K562 (cell line): ENCODE data around the gene GFOD2. TPM values are rescaled to one million over a fixed set of nuclear protein-coding genes. Genes with fewer than 3 reads are reported as not detected.

Experiments
- ATAC-seq: fragments of 200-7000 bp; cut with Tn5 transposase; 3 replicates; pipeline ENCODE4 v1.9.1; 2020; ENCODE audit warnings: moderate library complexity
- BruUV-seq: library from RNA; stranded (reverse); fragments of 400-500 nt; replicated peaks from 2 replicates; lab custom pipeline; 2021; lab: Mats Ljungman, UMichigan
- CTCF ChIA-PET: fragments of 300-600 bp; formaldehyde crosslinking; extraction: SDS; loops from one replicate; lab custom pipeline; 2021; ENCODE audit warnings: low intra/inter-chr PET ratio; lab: Yijun Ruan, JAX
- POLR2A ChIA-PET: fragments of 300-600, 350-650 bp; sonication (Branson Sonifier 250); formaldehyde crosslinking; extraction: SDS; loops from one replicate; lab custom pipeline; 2021; ENCODE audit warnings: antibody characterized with exemption, inconsistent platforms; lab: Yijun Ruan, JAX
- DNase-seq, 4 experiments: peaks; one replicate each; pipeline versions ENCODE4 v3.0.0 to v3.0.0-alpha.2; 2011 to 2018; ENCODE audit warnings: low spot score in 3 of 4, mixed read lengths in 3 of 4; ENCODE audit errors: extremely low read depth in 1 of 4
- FAIRE-seq: peaks from 2 replicates; lab custom pipeline; 2011; peaks lifted over from hg19 to GRCh38; lab: Jason Lieb, UNC
- H2AFZ ChIP-seq: 2 replicates; pipeline ENCODE4 v1.6.0; 2011; ENCODE audit warnings: low read depth, low read length, control low read depth, inconsistent platforms
- H3K27ac ChIP-seq: fragments of 200-600 bp; 3 replicates; pipeline ENCODE4 v1.8.0; 2011; ENCODE audit warnings: low read depth, mild to moderate bottlenecking, control low read depth, inconsistent platforms, low read length, moderate library complexity, mixed read lengths; ENCODE audit errors: extremely low read depth
- H3K27me3 ChIP-seq, 2 experiments: fragments of 300-600 bp in 1 of 2; 2 replicates in 1 of 2; 3 replicates in 1 of 2; pipeline versions ENCODE4 v1.6.0 to v1.8.0; 2011; ENCODE audit warnings: inconsistent platforms in 2 of 2, low read length in 2 of 2, mild to moderate bottlenecking in 1 of 2, mixed read lengths in 1 of 2, moderate library complexity in 1 of 2; ENCODE audit not compliant: control insufficient read depth in 2 of 2, insufficient read depth in 2 of 2
- H3K36me3 ChIP-seq: fragments of 300-600 bp; 3 replicates; pipeline ENCODE4 v1.8.0; 2011; ENCODE audit warnings: mild to moderate bottlenecking, low read length, inconsistent platforms; ENCODE audit not compliant: control insufficient read depth, insufficient read depth
- H3K4me1 ChIP-seq, 2 experiments: fragments of 200-600 bp in 1 of 2; replicated peaks in 1 of 2; 2 replicates in 1 of 2; 3 replicates in 1 of 2; pipeline versions ENCODE4 v1.5.1 to v1.8.0; 2011; ENCODE audit warnings: inconsistent platforms in 2 of 2, low read length in 2 of 2, mild to moderate bottlenecking in 1 of 2, mixed read lengths in 1 of 2, moderate library complexity in 1 of 2; ENCODE audit not compliant: control insufficient read depth in 2 of 2, insufficient read depth in 2 of 2
- H3K4me2 ChIP-seq: 2 replicates; pipeline ENCODE4 v1.6.1; 2011; ENCODE audit warnings: low read length, control low read depth, inconsistent platforms, mixed read lengths; ENCODE audit not compliant: insufficient read depth
- H3K4me3 ChIP-seq: fragments of 200-600 bp; sonication (generic), shearing (Covaris generic); 2 replicates; pipeline ENCODE4 v1.5.1; 2016; ENCODE audit warnings: control low read depth, inconsistent platforms
- H3K79me2 ChIP-seq: fragments of 200-600 bp; 3 replicates; pipeline ENCODE4 v1.8.0; 2011; ENCODE audit warnings: low read length, inconsistent platforms; ENCODE audit not compliant: control insufficient read depth, insufficient read depth
- H3K9ac ChIP-seq, 2 experiments: 2 replicates each; pipeline versions ENCODE4 v1.6.0 to v1.6.1; 2011; ENCODE audit warnings: low read depth in 2 of 2, low read length in 2 of 2, control low read depth in 1 of 2, inconsistent platforms in 1 of 2, mild to moderate bottlenecking in 1 of 2, mixed read lengths in 1 of 2; ENCODE audit not compliant: insufficient read depth in 1 of 2
- H3K9me1 ChIP-seq: one replicate; pipeline ENCODE4 v1.6.0; 2011; ENCODE audit warnings: inconsistent platforms, mild to moderate bottlenecking, low read length, moderate library complexity; ENCODE audit not compliant: control insufficient read depth, insufficient read depth
- H3K9me3 ChIP-seq: replicated peaks from 2 replicates; pipeline ENCODE4 v1.5.1; 2011; ENCODE audit warnings: low read depth, low read length, inconsistent platforms; ENCODE audit not compliant: control insufficient read depth, insufficient read depth
- H4K20me1 ChIP-seq: replicated peaks from 2 replicates; pipeline ENCODE4 v1.6.1; 2011; ENCODE audit warnings: low read length, inconsistent platforms, mixed read lengths; ENCODE audit not compliant: control insufficient read depth, insufficient read depth
- BACH1 ChIP-seq: fragments of 200-800 bp; sonication (Bioruptor generic); IDR thresholded peaks from 2 replicates; pipeline ENCODE4 v1.6.1; 2016; ENCODE audit warnings: missing genetic modification characterization, missing compliant biosample characterization
- HCFC1 ChIP-seq: IDR thresholded peaks from 2 replicates; pipeline ENCODE4 v1.6.1; 2012; ENCODE audit warnings: low read depth, low read length, improper control_type of control experiment
- KDM5B ChIP-seq: fragments of 200-600 bp; sonication (generic); IDR thresholded peaks from 2 replicates; pipeline ENCODE4 v1.6.1; 2012; ENCODE audit warnings: low read depth, mild to moderate bottlenecking, moderate library complexity, low read length, control low read depth, inconsistent platforms; ENCODE audit not compliant: insufficient replicate concordance
- ZNF644 ChIP-seq: fragments of 200-800 bp; sonication (Bioruptor generic); IDR thresholded peaks from 2 replicates; pipeline ENCODE4 v1.6.1; 2016; ENCODE audit warnings: low read depth, missing genetic modification characterization, missing compliant biosample characterization
- ZNF830 ChIP-seq: fragments of 250-450 bp; sonication (Bioruptor Pico); IDR thresholded peaks from 2 replicates; pipeline ENCODE4 v1.5.0; 2021; ENCODE audit warnings: mild to moderate bottlenecking
- WGBS: fragments of 100-300 bp; shearing (Covaris generic); methylation state at CpG from one replicate; pipeline ENCODE4 v1.1.6; 2016; ENCODE audit warnings: low coverage, mixed read lengths; ENCODE audit not compliant: insufficient coverage; ENCODE audit errors: missing lambda C conversion rate; 5-methylcytosine and 5-hydroxymethylcytosine counted together
- in situ Hi-C: fragments of 300-500 bp; cut with MboI; formaldehyde crosslinking; loops from 4 replicates; pipeline ENCODE4 v1.15.0; 2018; ENCODE audit warnings: inconsistent platforms, mixed read lengths
- intact Hi-C: fragments of 100-400 bp; cut with micrococcal nuclease; formaldehyde crosslinking; loops from 2 replicates; pipeline ENCODE4 v1.14.2; 2022
- polyA plus RNA-seq, 8 experiments: library from polyadenylated mRNA; depleted of rRNA in 4 of 8; stranded (reverse) in 5 of 8; unstranded in 3 of 8; fragments of >200 nt; fragmentation: Nextera tagmentation in 2 of 8; fragmentation: Illumina TruSeq in 1 of 8; extraction: Ambion mirVana in 2 of 8; extraction: Trizol in 1 of 8; gene quantifications; 2 replicates each; pipeline versions ENCODE4 v1.2.1 to v1.2.3, GENCODE V29; 2011 to 2014; ENCODE audit warnings: inconsistent platforms in 1 of 8, missing spikeins in 1 of 8
- total RNA-seq, 7 experiments: library from RNA; depleted of rRNA in 6 of 7; stranded (reverse); fragments of >200 nt in 6 of 7; fragmentation: Illumina TruSeq in 2 of 7; extraction: Trizol in 2 of 7; gene quantifications; 2 replicates each; pipeline versions ENCODE4 v1.2.1 to v1.2.3, GENCODE V29; 2011 to 2021; ENCODE audit warnings: low replicate concordance in 1 of 7
- TF ChIP-seq, protein P1 (sequence below), 2 experiments: fragments of 150-350 bp in 1 of 2; IDR thresholded peaks; 2 replicates each; pipeline ENCODE4 v1.6.1; 2012 to 2016; ENCODE audit warnings: low read depth in 2 of 2, low read length in 2 of 2, mild to moderate bottlenecking in 1 of 2, moderate library complexity in 1 of 2
- TF ChIP-seq, protein P2 (sequence below): fragments of 200-800 bp; sonication (Bioruptor generic); IDR thresholded peaks from 2 replicates; pipeline ENCODE4 v1.6.1; 2017; ENCODE audit warnings: missing genetic modification characterization, missing compliant biosample characterization

GFOD2 gene
- total and polyA plus RNA-seq, 9 of the 15 experiments (the other 6 are each of a cell fraction or from before 2014, with no cell fraction given) = 1.9 to 15.8 (median 11.1) TPM

- H3K27ac ChIP-seq = no peak overlapping the region
- peaks cover 5% of the 10 kb centered on the region for H3K9me1 ChIP-seq
- TF ChIP-seq ZNF644 (tag) = no peak
- no peak for TF ChIP-seq ZNF830 (CRISPR knock-in tag)
- TF ChIP-seq, protein P1, sequence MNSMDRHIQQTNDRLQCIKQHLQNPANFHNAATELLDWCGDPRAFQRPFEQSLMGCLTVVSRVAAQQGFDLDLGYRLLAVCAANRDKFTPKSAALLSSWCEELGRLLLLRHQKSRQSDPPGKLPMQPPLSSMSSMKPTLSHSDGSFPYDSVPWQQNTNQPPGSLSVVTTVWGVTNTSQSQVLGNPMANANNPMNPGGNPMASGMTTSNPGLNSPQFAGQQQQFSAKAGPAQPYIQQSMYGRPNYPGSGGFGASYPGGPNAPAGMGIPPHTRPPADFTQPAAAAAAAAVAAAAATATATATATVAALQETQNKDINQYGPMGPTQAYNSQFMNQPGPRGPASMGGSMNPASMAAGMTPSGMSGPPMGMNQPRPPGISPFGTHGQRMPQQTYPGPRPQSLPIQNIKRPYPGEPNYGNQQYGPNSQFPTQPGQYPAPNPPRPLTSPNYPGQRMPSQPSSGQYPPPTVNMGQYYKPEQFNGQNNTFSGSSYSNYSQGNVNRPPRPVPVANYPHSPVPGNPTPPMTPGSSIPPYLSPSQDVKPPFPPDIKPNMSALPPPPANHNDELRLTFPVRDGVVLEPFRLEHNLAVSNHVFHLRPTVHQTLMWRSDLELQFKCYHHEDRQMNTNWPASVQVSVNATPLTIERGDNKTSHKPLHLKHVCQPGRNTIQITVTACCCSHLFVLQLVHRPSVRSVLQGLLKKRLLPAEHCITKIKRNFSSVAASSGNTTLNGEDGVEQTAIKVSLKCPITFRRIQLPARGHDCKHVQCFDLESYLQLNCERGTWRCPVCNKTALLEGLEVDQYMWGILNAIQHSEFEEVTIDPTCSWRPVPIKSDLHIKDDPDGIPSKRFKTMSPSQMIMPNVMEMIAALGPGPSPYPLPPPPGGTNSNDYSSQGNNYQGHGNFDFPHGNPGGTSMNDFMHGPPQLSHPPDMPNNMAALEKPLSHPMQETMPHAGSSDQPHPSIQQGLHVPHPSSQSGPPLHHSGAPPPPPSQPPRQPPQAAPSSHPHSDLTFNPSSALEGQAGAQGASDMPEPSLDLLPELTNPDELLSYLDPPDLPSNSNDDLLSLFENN (IDR thresholded peaks at IDR 0.05; ENCODE audit: low read depth in 2 of 2, low read length in 2 of 2) = no peak
- TF ChIP-seq HCFC1 = no peak
- no peak for TF ChIP-seq BACH1
- TF ChIP-seq, protein P2, sequence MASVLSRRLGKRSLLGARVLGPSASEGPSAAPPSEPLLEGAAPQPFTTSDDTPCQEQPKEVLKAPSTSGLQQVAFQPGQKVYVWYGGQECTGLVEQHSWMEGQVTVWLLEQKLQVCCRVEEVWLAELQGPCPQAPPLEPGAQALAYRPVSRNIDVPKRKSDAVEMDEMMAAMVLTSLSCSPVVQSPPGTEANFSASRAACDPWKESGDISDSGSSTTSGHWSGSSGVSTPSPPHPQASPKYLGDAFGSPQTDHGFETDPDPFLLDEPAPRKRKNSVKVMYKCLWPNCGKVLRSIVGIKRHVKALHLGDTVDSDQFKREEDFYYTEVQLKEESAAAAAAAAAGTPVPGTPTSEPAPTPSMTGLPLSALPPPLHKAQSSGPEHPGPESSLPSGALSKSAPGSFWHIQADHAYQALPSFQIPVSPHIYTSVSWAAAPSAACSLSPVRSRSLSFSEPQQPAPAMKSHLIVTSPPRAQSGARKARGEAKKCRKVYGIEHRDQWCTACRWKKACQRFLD (CRISPR knock-in tag) = no peak
- TF ChIP-seq KDM5B = no peak
- H2AFZ ChIP-seq = no peak overlapping the region
- intact Hi-C loops = no loop called here
- no peak for DNase-seq
- CTCF ChIA-PET = no interaction called here
- POLR2A ChIA-PET = interaction anchor here (0.6 kb wide), 1 partner anchor 40 kb away, joined by 5 read pairs; no protein-coding TSS in a partner anchor
- no peaks in the 10 kb centered on the region for H3K9me3 ChIP-seq
- ATAC-seq = no peak
- H3K4me1 ChIP-seq = peaks cover 4 to 9% of the 10 kb centered on the region in 2 experiments; a peak in 2 of 5 replicates
- H3K27me3 ChIP-seq = no peaks in the 10 kb centered on the region
- H3K79me2 ChIP-seq = no peaks in the 10 kb centered on the region
- H3K4me3 ChIP-seq = no peak overlapping the region
- H3K36me3 ChIP-seq = peaks cover 18% of the 10 kb centered on the region; the same call in 2 of the 3 replicates
- no peak overlapping the region for H3K4me2 ChIP-seq
- H4K20me1 ChIP-seq = no peaks in the 10 kb centered on the region
- 70% methylated on average over 5 of the region's 5 CpGs for WGBS
- FAIRE-seq = no peak
- peak overlapping the region in 1 of 2 experiments; percentile 48; a peak in 1 of 4 replicates for H3K9ac ChIP-seq
- in situ Hi-C loops = no loop called here
- no TSS peak for BruUV-seq
Observed at GRCh38 chr16:67763066-67763465, 44.0 kb upstream of the GFOD2 start.
